PC-3 (cell line): ENCODE data around the gene TRMT10B.

Experiments used
- CTCF ChIP-seq: fragments of 300-600 bp; sonication (generic); conservative IDR thresholded peaks from 2 replicates; pipeline ENCODE4 v1.5.1; 2017; ENCODE audit warnings: antibody characterized with exemption, low read depth, mild to moderate bottlenecking, low read length
- EZH2 ChIP-seq: fragments of 300-600 bp; sonication (generic); IDR thresholded peaks from one replicate; pipeline ENCODE4 v1.6.1; 2017; ENCODE audit warnings: antibody characterized with exemption, mild to moderate bottlenecking, low read length; ENCODE audit not compliant: unreplicated experiment

GRCh38 chr9:37776328-37776727, 22.7 kb downstream of the TRMT10B start:
- no peak for TF ChIP-seq CTCF
- no peak for TF ChIP-seq EZH2
